Adrenal gland (tissue), 5 donors: ENCODE results near the gene SKOR1.

Experiments used
- POLR2A ChIP-seq, 2 donors: fragments of 450-650 bp; IDR thresholded peaks; one replicate each; pipeline ENCODE4 v1.6.1; 2017; ENCODE audit warnings: antibody characterized with exemption in 2 of 2, mild to moderate bottlenecking in 2 of 2, moderate library complexity in 1 of 2
- TF ChIP-seq, protein P1 (sequence below), 6 experiments: fragments of 450-650 bp in 4 of 6; fragments of 200-600 bp in 2 of 6; sonication (generic) in 1 of 6; IDR thresholded peaks; 1 replicate in 5 of 6; 2 replicates in 1 of 6; pipeline versions ENCODE4 v1.5.1 to v1.8.0; 2016 to 2021; ENCODE audit warnings: antibody characterized with exemption in 6 of 6, mild to moderate bottlenecking in 2 of 6, moderate library complexity in 1 of 6
- donor health status: DM: no; HTN: no; CAD: no.

GRCh38 chr15:67829647-67830504 is 4.6 kb downstream of the SKOR1 start:
- TF ChIP-seq, protein P1, sequence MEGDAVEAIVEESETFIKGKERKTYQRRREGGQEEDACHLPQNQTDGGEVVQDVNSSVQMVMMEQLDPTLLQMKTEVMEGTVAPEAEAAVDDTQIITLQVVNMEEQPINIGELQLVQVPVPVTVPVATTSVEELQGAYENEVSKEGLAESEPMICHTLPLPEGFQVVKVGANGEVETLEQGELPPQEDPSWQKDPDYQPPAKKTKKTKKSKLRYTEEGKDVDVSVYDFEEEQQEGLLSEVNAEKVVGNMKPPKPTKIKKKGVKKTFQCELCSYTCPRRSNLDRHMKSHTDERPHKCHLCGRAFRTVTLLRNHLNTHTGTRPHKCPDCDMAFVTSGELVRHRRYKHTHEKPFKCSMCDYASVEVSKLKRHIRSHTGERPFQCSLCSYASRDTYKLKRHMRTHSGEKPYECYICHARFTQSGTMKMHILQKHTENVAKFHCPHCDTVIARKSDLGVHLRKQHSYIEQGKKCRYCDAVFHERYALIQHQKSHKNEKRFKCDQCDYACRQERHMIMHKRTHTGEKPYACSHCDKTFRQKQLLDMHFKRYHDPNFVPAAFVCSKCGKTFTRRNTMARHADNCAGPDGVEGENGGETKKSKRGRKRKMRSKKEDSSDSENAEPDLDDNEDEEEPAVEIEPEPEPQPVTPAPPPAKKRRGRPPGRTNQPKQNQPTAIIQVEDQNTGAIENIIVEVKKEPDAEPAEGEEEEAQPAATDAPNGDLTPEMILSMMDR (IDR thresholded peaks at IDR 0.05): no peak
- TF ChIP-seq POLR2A (IDR thresholded peaks at IDR 0.05): no peak
